OCI-LY7 (cell line): ENCODE results near the gene SOAT1.

Experiments used
- CTCF ChIP-seq: fragments of 200-600 bp; sonication (generic); conservative IDR thresholded peaks from 2 replicates; pipeline ENCODE4 v1.5.1; 2014; ENCODE audit warnings: mild to moderate bottlenecking, antibody characterized with exemption, low read length, moderate library complexity, mixed read lengths
- EZH2phosphoT487 ChIP-seq: fragments of 200-600 bp; sonication (generic); IDR thresholded peaks from 2 replicates; pipeline ENCODE4 v1.6.1; 2018; ENCODE audit warnings: low read depth, borderline replicate concordance, mild to moderate bottlenecking, mixed run types, antibody characterized with exemption, low read length, moderate library complexity, mixed read lengths

- TF ChIP-seq CTCF: no peak
- TF ChIP-seq EZH2phosphoT487: no peak
Observed at GRCh38 chr1:179385510-179385909, 91.9 kb downstream of the SOAT1 start.
